WTC11 (cell line): ENCODE data around the gene LBH. TPM values are rescaled to one million over a fixed set of nuclear protein-coding genes. Genes with fewer than 3 reads are reported as not detected.

ENCODE experiments used
- AFF4 ChIP-seq: sonication (generic); formaldehyde crosslinking; IDR thresholded peaks from 2 replicates; pipeline ENCODE4 v1.8.1; 2023; ENCODE audit warnings: mild to moderate bottlenecking, missing genetic modification reagents, borderline replicate concordance
- ATF1 ChIP-seq: sonication (generic); formaldehyde crosslinking; IDR thresholded peaks from 2 replicates; pipeline ENCODE4 v1.8.1; 2023; ENCODE audit warnings: mild to moderate bottlenecking, moderate library complexity, missing genetic modification reagents
- CDX4 ChIP-seq: fragments of 250-450 bp; sonication (Bioruptor Pico); IDR thresholded peaks from 2 replicates; pipeline ENCODE4 v1.9.0; 2021; ENCODE audit warnings: moderate library complexity, mild to moderate bottlenecking, inconsistent platforms, borderline replicate concordance
- CREM ChIP-seq: sonication (generic); formaldehyde crosslinking; IDR thresholded peaks from 2 replicates; pipeline ENCODE4 v1.8.1; 2022; ENCODE audit warnings: mild to moderate bottlenecking, missing genetic modification reagents, moderate library complexity
- E2F1 ChIP-seq: sonication (generic); formaldehyde crosslinking; IDR thresholded peaks from 2 replicates; pipeline ENCODE4 v1.8.0; 2022; ENCODE audit warnings: mild to moderate bottlenecking, missing genetic modification reagents
- E2F5 ChIP-seq: sonication (generic); formaldehyde crosslinking; IDR thresholded peaks from 2 replicates; pipeline ENCODE4 v1.8.1; 2022; ENCODE audit warnings: mild to moderate bottlenecking, moderate library complexity, missing genetic modification reagents
- ELF4 ChIP-seq: sonication (generic); formaldehyde crosslinking; IDR thresholded peaks from 2 replicates; pipeline ENCODE4 v1.8.1; 2022; ENCODE audit warnings: low read depth, mild to moderate bottlenecking, moderate library complexity, missing genetic modification reagents
- EMX1 ChIP-seq: fragments of 250-450 bp; sonication (Bioruptor Pico); IDR thresholded peaks from 2 replicates; pipeline ENCODE4 v1.8.0; 2021; ENCODE audit warnings: mild to moderate bottlenecking
- ESRRA ChIP-seq: sonication (generic); formaldehyde crosslinking; IDR thresholded peaks from 2 replicates; pipeline ENCODE4 v1.8.1; 2022; ENCODE audit warnings: mild to moderate bottlenecking, missing genetic modification reagents, borderline replicate concordance
- HMGA2 ChIP-seq: fragments of 250-450 bp; sonication (Bioruptor Pico); IDR thresholded peaks from 2 replicates; pipeline ENCODE4 v1.4.0; 2021; ENCODE audit warnings: mild to moderate bottlenecking, moderate library complexity
- IRF1 ChIP-seq: sonication (generic); formaldehyde crosslinking; IDR thresholded peaks from 2 replicates; pipeline ENCODE4 v1.8.0; 2023; ENCODE audit warnings: missing genetic modification reagents
- IRF2 ChIP-seq: sonication (generic); formaldehyde crosslinking; IDR thresholded peaks from 2 replicates; pipeline ENCODE4 v1.8.0; 2022; ENCODE audit warnings: low read depth, missing genetic modification reagents, borderline replicate concordance
- JAZF1 ChIP-seq: fragments of 250-450 bp; sonication (Bioruptor Pico); IDR thresholded peaks from 2 replicates; pipeline ENCODE4 v1.9.0; 2021; ENCODE audit warnings: moderate library complexity, mild to moderate bottlenecking, inconsistent platforms
- KAT7 ChIP-seq: sonication (generic); formaldehyde crosslinking; IDR thresholded peaks from 2 replicates; pipeline ENCODE4 v1.8.1; 2023; ENCODE audit warnings: missing genetic modification reagents, mild to moderate bottlenecking, borderline replicate concordance
- MAX ChIP-seq: sonication (generic); formaldehyde crosslinking; IDR thresholded peaks from 2 replicates; pipeline ENCODE4 v1.8.0; 2022; ENCODE audit warnings: mild to moderate bottlenecking, missing genetic modification reagents
- NFATC4 ChIP-seq: fragments of 250-450 bp; sonication (Bioruptor Pico); IDR thresholded peaks from 2 replicates; pipeline ENCODE4 v1.9.0; 2021; ENCODE audit warnings: mild to moderate bottlenecking
- NFE2L1 ChIP-seq: sonication (generic); formaldehyde crosslinking; IDR thresholded peaks from 2 replicates; pipeline ENCODE4 v1.8.1; 2023; ENCODE audit warnings: missing genetic modification reagents
- PRDM15 ChIP-seq: sonication (generic); formaldehyde crosslinking; IDR thresholded peaks from 2 replicates; pipeline ENCODE4 v1.8.0; 2022; ENCODE audit warnings: missing genetic modification reagents
- ZMAT4 ChIP-seq: fragments of 250-450 bp; sonication (Bioruptor Pico); IDR thresholded peaks from 2 replicates; pipeline ENCODE4 v1.9.0; 2021; ENCODE audit warnings: mild to moderate bottlenecking
- ZNF138 ChIP-seq: sonication (generic); formaldehyde crosslinking; conservative IDR thresholded peaks from 2 replicates; pipeline ENCODE4 v1.8.1; 2022; ENCODE audit warnings: mild to moderate bottlenecking, moderate library complexity, missing genetic modification reagents
- ZNF219 ChIP-seq: sonication (generic); formaldehyde crosslinking; IDR thresholded peaks from 2 replicates; pipeline ENCODE4 v1.8.0; 2023; ENCODE audit warnings: missing genetic modification reagents, mild to moderate bottlenecking, borderline replicate concordance
- ZNF263 ChIP-seq: sonication (generic); formaldehyde crosslinking; IDR thresholded peaks from 2 replicates; pipeline ENCODE4 v1.8.1; 2022; ENCODE audit warnings: low read depth, mild to moderate bottlenecking, moderate library complexity, missing genetic modification reagents
- ZNF317 ChIP-seq: sonication (generic); formaldehyde crosslinking; IDR thresholded peaks from 2 replicates; pipeline ENCODE4 v1.8.1; 2023; ENCODE audit warnings: low read depth, mild to moderate bottlenecking, moderate library complexity, missing genetic modification reagents, borderline replicate concordance
- ZNF416 ChIP-seq: fragments of 250-450 bp; sonication (Bioruptor Pico); IDR thresholded peaks from 2 replicates; pipeline ENCODE4 v1.9.0; 2021; ENCODE audit warnings: mild to moderate bottlenecking, inconsistent platforms
- ZNF423 ChIP-seq: fragments of 250-450 bp; sonication (Bioruptor Pico); IDR thresholded peaks from 2 replicates; pipeline ENCODE4 v2.1.2; 2022; ENCODE audit warnings: mild to moderate bottlenecking, moderate library complexity
- ZSCAN18 ChIP-seq: fragments of 250-450 bp; sonication (Bioruptor Pico); IDR thresholded peaks from 2 replicates; pipeline ENCODE4 v2.1.2; 2022; ENCODE audit warnings: mild to moderate bottlenecking, moderate library complexity
- total RNA-seq: library from RNA; stranded (reverse); gene quantifications from 3 replicates; pipeline ENCODE4 v1.2.3, GENCODE V29; 2021

LBH gene
- total RNA-seq, 1 experiment from 2014 or later = 47.3 TPM

GRCh38 chr2:30231996-30232800 lies 864 bp downstream of the LBH start (continued):
- no peak for TF ChIP-seq ZSCAN18 (CRISPR knock-in tag)
- TF ChIP-seq JAZF1 = no peak
- TF ChIP-seq ZNF219 (CRISPR knock-in tag) = peak; percentile 39; the same call in 1 of the 2 replicates
- no peak for TF ChIP-seq NFE2L1 (CRISPR knock-in tag)
- TF ChIP-seq KAT7 (CRISPR knock-in tag) = no peak; the same call in 1 of the 2 replicates
- TF ChIP-seq CDX4 = no peak
- TF ChIP-seq ZNF317 = no peak
- no peak for TF ChIP-seq ATF1
- no peak for TF ChIP-seq E2F5 (CRISPR knock-in tag)
- no peak for TF ChIP-seq EMX1 (CRISPR knock-in tag)
- no peak for TF ChIP-seq IRF2 (CRISPR knock-in tag)
- no peak for TF ChIP-seq ZMAT4 (CRISPR knock-in tag)
- TF ChIP-seq HMGA2 = no peak
- TF ChIP-seq ZNF138 (CRISPR knock-in tag) = no peak
- peak; percentile 61 for TF ChIP-seq PRDM15 (CRISPR knock-in tag)
- peak; percentile 71; the same call in 1 of the 2 replicates for TF ChIP-seq AFF4 (CRISPR knock-in tag)
- TF ChIP-seq MAX = peak; percentile 77; the same call in 1 of the 2 replicates
- no peak for TF ChIP-seq ELF4 (CRISPR knock-in tag)
- TF ChIP-seq E2F1 = no peak
- TF ChIP-seq NFATC4 (CRISPR knock-in tag) = no peak
- no peak for TF ChIP-seq IRF1
- no peak for TF ChIP-seq ZNF263 (CRISPR knock-in tag)
- TF ChIP-seq ZNF416 (CRISPR knock-in tag) = no peak
- TF ChIP-seq CREM = peak; percentile 58; the same call in 1 of the 2 replicates
- TF ChIP-seq ESRRA (CRISPR knock-in tag) = 0 out of 2 replicates have a peak, but pooled peaks have one; percentile 27
- TF ChIP-seq ZNF423 (CRISPR knock-in tag) = no peak
